Activated naive CD4-positive, alpha-beta T cell treated with anti-CD3 and anti-CD28 coated beads, Interleukin-2, amount 50 U/mL, for 16 hours (primary cell): ENCODE measurements around the gene HSDL2.
A peak's percentile ranks its signal among the peaks of the same experiment; 100 is the strongest.
"Not testable (repeated sequence)": the region's sequence is repeated elsewhere in the genome, so short reads cannot be mapped to it uniquely, and the experiment has no call there.

Source experiments
- DNase-seq: peaks from one replicate; pipeline ENCODE4 v3.0.0-alpha.2; 2020

Gene HSDL2

GRCh38 chr9:112367465-112367864 is 12.4 kb upstream of the HSDL2 start:
- no peak for DNase-seq

- DNase-seq = no peak
Measured at GRCh38 chr9:112369817-112370216, 10.1 kb upstream of the HSDL2 start.

GRCh38 chr9:112371060-112371459 is 8.8 kb upstream of the HSDL2 start:
- DNase-seq = no peak

- not testable (repeated sequence) for DNase-seq
Measured at GRCh38 chr9:112373666-112374065, 6.2 kb upstream of the HSDL2 start.

DNA sequence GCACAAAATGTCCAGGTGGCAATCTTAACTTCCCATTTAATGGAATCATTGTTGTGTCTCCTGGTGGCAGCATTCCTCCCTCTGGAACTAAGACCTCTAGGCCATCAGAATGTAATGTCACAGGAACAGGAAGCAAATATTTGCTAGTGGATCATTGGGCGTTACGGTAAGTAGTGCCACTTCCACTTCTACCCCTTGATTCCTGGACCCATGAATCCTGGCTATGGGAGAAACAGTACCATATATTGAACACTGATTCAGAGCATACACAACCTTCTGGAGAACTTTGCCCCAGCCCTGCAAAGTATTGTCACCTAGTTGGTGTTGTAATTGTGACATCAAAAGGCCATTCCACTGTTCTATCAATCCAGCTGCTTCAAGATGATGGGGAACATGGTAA is 5.7 kb upstream of the HSDL2 start:
- DNase-seq = not testable (repeated sequence)

DNA sequence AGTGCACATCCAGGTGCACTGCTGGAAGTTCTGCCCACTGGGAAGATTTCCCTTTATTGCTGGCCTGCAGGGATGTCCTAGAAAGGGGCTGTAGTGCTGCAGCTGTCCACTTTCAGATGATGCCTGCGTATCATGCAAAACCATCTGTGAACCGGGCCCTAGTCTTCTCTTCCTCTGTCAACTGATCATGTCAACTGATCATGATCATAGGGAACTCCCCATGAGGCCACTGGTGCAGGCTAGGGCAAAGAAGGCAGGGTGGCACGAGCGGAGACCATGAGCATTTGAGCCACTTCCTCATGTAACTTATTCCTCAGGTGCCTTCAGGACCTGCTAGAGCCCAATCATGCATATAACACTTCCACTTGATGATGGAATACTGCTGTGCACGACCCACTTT is 4.5 kb upstream of the HSDL2 start:
- no peak for DNase-seq

GRCh38 chr9:112377087-112377486 is 2.8 kb upstream of the HSDL2 start:
- no peak for DNase-seq

DNA sequence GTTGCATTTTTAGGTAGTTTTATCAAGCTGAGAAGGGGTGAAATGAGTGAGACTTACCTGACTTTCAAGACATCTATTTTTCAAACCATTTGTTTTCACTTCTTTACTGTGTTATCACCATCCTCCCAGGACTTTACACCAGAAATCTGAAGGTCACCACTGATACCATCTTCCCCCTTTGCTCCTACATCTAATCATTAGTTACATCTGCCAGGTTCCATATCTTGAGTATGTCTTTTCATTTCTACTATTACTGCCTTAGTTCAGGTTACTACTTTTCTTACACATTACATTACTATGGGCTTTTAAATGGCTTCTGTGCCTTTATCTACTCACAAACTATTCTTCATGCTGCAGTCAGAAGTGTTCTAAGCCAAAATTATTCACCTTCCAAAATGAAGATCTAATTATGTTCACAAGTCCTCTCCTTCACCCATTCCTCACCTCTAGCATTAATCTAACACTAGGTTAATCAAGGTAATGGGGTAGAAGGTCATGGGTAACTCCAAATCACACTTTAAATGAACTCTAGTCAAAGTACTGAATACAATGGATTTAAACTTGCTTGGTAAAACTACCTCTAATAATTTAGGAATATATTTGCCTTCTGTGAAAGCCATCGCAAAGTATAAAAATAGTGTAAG is 2.1 kb upstream of the HSDL2 start:
- no peak for DNase-seq

DNA sequence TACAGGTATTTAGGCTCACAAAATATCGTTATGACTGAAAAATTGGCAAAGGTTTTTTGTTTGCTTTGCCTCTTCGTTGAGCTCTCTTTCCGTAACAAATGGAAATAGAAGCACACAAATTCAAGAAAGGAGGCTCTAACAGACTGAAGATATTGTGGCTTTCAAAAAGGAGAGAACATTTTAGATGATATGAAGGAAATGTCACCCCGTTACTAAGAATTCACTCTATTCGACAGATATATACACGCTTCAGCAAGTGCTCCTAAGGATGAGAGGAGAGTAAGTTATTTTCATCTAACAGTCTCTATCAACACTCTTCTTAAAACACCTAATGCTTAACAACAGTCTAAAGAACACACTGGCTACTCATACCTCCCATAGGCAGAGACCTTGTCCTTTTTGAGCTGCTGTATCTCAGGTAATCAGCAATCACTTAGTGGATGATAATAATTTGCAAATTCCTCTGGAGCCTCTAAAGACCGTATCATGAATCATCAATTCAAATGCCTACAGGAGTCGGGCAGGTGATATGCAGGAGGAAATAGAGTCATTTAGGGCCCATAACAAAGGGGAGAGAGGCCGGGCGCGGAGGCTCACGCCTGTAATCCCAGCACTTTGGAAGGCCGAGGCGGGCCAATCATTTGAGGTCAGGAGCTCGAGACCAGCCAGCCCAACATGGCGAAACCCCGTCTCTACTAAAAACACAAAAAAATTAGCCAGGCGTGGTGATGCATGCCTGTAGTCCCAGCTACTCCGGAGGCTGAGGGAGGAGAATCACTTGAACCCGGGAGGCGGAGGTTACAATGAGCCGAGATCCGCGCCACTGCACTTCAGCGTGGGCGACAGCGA is 1.4 kb upstream of the HSDL2 start:
- peak; percentile 29 for DNase-seq

- peak; percentile 97 for DNase-seq
Measured at GRCh38 chr9:112379177-112380101, 469 bp upstream of the HSDL2 start.

DNA sequence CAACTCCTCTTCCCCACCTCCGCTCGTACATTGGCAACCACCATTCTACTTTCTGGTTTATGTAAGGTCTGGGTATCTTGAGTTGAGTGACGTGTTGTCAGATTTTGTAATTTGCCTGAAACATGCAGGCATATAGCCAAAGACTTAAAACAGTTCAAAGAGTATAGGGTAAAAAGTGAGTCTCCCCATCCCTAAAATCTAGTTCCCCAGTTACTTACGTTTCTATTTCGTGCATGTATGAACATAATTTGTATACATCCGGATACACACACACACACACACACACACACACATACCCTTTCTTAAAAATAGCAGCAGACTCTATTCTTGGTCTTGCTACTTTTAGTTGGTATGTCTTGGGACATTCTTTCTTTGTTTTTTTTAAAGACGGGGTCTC is 915 bp downstream of the HSDL2 start:
- DNase-seq = no peak

- no peak for DNase-seq
Measured at GRCh38 chr9:112382066-112382465, 2.2 kb downstream of the HSDL2 start.

DNA sequence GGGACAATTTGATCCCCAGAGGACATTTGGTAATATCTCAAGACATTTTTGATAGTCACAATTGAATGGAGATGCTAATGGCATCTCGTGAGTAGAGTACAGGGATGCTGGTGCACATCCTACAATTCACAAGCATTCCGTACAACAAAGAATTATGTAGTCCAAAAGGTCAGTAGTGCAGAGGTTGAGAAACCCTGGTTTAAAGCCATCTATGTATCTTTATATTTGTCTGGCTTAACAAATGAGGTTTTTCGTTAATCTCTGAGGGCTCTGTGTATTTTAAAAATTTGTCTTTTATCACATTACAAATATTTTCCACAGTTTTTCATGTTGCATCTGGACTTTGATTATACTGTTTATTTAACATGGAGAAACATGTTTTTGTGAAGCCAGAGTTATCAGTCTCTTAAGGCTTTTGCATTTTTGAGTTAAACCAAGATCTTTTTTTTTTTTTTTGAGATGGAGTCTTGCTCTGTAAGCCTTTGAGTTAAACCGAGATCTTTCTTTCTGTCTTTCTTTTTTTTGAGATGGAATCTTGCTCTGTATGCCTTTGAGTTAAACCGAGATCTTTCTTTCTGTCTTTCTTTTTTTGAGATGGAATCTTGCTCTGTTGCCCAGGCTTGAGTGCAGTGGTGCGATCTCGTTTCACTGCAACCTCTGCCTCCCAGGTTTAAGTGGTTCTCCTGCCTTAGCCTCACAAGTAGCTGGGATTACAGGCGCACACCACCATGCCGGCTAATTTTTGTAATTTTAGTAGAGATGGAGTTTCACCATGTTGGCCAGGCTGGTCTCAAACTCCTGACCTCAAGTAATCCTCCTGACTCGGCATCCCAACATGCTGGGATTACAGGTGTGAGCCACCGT is 2.8 kb downstream of the HSDL2 start:
- no peak for DNase-seq

GRCh38 chr9:112384219-112384618 is 4.3 kb downstream of the HSDL2 start:
- DNase-seq = no peak

DNA sequence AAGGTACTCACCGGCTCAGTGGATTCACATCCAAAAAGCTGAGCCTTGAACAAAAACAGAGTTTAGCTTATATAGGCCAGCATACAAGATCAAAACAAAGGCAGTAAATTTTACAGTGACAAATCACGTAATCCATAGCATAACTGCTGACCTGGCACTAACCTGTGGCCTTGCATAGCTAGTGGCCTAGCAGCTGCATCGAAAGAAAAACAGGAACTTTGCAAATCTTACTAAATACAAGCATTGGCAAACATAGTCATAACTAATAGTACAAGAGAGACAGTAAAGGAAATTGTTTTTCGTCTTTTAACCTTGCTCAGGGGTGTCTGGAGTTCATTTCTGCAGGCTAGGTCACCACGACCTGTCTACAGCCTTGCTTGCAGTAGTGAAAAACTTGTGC is 4.8 kb downstream of the HSDL2 start:
- no peak for DNase-seq

DNA sequence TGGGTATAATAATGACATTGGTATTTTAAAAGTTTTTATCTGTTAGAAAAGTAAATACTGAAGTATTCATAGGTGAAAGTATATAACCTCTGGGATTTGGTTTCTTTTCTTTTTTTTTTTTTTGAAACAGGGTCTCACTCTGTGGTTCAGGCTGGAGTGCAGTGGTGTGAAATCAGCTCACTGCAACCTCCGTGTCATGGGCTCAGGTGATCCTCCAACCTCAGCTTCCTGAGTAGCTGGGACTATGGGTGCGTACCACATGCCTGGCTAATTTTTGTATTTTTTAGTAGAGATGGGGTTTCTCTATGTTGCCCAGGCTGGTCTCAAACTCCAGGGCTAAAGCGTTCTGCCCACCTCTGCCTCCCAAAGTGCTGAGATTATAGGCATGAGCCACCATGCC is 7.2 kb downstream of the HSDL2 start:
- DNase-seq = no peak

DNA sequence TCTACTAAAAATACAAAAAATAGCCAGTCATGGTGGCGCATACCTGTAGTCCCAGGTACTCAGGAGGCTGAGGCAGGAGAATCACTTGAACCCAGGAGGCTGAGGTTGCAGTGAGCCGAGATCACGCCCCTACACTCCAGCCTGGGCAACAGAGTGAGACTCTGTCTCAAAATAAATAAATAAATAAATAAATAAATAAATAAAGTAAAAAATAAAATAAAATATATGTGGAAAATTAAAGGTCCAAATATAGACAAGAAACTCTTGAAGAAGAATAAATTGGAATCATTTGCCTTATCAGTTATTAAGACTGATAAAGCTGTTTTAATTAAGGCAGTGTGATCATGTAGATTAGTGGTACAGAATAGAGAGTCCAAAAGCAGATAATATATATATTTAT is 10.0 kb downstream of the HSDL2 start:
- DNase-seq = not testable (repeated sequence)

- DNase-seq = not testable (repeated sequence)
Measured at GRCh38 chr9:112391936-112392560, 12.1 kb downstream of the HSDL2 start.

DNA sequence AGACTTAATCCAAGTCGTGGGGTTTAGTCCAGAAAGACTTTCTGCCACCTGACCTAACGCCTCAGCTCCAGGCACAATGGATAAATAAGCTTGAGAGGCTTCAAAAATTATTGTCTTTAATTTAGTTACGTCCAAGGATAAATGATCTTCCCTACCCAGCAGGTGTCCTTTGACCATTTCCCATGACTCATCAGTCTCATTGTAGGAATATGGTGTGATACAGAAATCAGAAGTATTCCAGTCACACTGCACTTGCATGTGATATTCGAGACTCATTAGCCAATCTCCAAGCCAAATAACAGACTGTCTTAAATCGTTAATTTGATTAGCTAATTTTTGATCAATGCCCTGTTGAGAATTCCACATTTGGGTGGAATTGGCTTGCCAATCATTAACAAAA is 13.2 kb downstream of the HSDL2 start:
- not testable (repeated sequence) for DNase-seq

DNA sequence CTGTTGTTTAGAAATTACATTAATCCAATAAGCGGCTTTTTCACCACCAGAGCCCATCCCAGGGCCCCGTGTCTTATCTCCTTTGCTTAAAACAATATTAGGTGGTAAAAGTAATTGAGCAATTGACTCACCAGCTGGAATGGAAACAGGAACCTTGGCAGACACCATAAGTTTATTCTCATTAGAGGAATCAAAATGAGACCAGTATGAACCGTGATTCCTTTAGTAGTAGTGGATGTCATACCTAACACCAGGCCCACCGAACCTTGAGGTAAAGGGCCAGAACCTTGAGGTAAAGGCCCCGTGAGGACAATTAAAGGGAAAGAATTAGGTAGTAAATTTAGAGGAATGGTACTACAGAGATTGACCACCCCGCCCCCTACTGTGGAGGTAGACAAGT is 16.5 kb downstream of the HSDL2 start:
- DNase-seq = no peak

DNA sequence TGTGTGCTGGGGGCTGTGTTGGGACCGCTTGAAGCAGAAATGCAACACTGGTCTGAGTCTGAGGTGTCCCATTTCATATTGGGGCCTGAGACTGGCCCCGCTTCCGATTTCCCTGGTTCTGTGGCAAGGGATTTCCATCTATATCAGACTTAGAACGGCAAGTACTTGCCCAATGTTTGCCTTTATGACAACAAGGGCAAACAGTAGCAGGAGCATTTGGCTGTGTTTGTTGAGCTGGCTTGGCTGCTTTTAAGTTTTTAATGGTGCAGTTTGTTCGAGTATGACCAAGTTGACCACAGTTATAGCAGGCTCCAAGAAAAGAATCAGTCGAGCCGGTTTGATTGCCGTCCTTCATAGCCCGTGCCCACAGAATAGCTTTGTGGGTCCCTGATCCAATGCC is 17.0 kb downstream of the HSDL2 start:
- DNase-seq = no peak
